BLaER1 treated with 17β-estradiol and CSF1 and Interleukin-3, amounts not matched to agents 10 nM and 100 nM (cell line): Measurements from ENCODE around the gene HS6ST3.

ENCODE experiments used
- H3K27ac ChIP-seq, 11 experiments: shearing (Covaris generic); formaldehyde crosslinking; 2 replicates each; pipeline ENCODE4 v1.8.1; 2022
- H3K27me3 ChIP-seq, 11 experiments: shearing (Covaris generic); formaldehyde crosslinking; 2 replicates each; pipeline ENCODE4 v1.8.1; 2022
- H3K36me3 ChIP-seq, 11 experiments: shearing (Covaris generic); formaldehyde crosslinking; 2 replicates each; pipeline ENCODE4 v1.8.1; 2022
- H3K4me1 ChIP-seq, 10 experiments: shearing (Covaris generic); formaldehyde crosslinking; 2 replicates each; pipeline ENCODE4 v1.8.1; 2022
- H3K4me2 ChIP-seq, 11 experiments: shearing (Covaris generic); formaldehyde crosslinking; 2 replicates each; pipeline ENCODE4 v1.8.1; 2022
- H3K4me3 ChIP-seq, 10 experiments: shearing (Covaris generic); formaldehyde crosslinking; 2 replicates each; pipeline ENCODE4 v1.8.1; 2022
- H3K9ac ChIP-seq, 11 experiments: shearing (Covaris generic); formaldehyde crosslinking; 2 replicates each; pipeline ENCODE4 v1.8.1; 2022
- H3K9me3 ChIP-seq, 11 experiments: shearing (Covaris generic); formaldehyde crosslinking; replicated peaks in 1 of 11; 2 replicates each; pipeline ENCODE4 v1.8.1; 2022
- H4K20me1 ChIP-seq, 11 experiments: shearing (Covaris generic); formaldehyde crosslinking; 2 replicates each; pipeline ENCODE4 v1.8.1; 2022
- Cebpa-rat ChIP-seq, 11 experiments: shearing (Covaris generic); IDR thresholded peaks; 2 replicates each; pipeline ENCODE4 v1.8.1; 2022

The HS6ST3 gene

DNA sequence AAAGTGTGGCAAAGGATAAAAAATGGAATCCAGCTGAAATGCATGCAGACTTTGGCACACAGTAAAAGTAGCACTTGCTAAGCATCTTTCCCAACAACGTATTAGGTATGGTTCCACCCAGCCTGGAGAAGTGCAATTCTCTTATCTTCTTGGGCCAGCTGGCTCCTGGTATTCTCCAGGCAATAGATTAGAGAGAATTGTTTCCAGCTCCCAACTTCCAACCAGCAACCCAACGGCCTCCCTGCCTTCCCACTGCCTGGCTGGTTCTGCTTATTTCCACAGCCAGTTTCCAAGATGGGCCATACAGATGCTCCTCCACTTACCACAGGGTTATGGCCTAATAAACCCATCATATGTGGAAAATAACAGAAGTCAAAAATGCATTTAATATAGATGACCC lies 771.0 kb downstream of the HS6ST3 start:
- H3K9ac ChIP-seq, result no peak overlapping the region
- TF ChIP-seq Cebpa-rat (IDR thresholded peaks at IDR 0.05), result no peak

DNA sequence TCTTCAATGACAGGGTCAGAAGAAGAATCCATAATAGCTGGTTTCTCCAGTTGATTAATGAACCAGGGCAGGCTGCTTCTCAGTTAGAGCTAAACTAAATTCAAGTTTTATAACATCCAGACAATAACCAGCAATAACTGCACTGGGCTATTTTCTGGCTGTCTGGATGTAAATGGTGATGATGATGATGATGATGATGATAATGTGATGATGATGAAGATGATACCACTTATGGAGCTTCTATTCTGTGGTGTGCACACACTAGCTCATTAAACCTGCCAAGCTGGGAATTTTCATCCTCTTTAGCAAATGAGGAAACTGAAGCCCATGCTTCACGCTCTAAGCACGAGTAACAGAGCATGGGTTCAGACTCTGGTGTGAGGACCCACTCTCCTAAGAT lies 772.2 kb downstream of the HS6ST3 start:
- TF ChIP-seq Cebpa-rat (IDR thresholded peaks at IDR 0.05), result no peak
- H3K4me3 ChIP-seq, result no peak overlapping the region
- no peaks in the 10 kb centered on the region for H3K27me3 ChIP-seq
- no peak overlapping the region for H3K9ac ChIP-seq
- H3K27ac ChIP-seq, result no peak overlapping the region
- H3K4me1 ChIP-seq, result no peaks in the 10 kb centered on the region
- H3K9me3 ChIP-seq, result peaks cover 0 to 13% (median 7%) of the 10 kb centered on the region in 11 experiments; a peak in 9 of 22 replicates
- H4K20me1 ChIP-seq, result no peaks in the 10 kb centered on the region
- no peaks in the 10 kb centered on the region for H3K36me3 ChIP-seq
- no peak overlapping the region for H3K4me2 ChIP-seq

More for the DNA sequence above, 771.0 kb downstream of the HS6ST3 start:
- Histone ChIP-seq H3K4me1 (no peaks in the 10 kb centered on the region), H3K4me3 (no peak overlapping the region), H4K20me1 (no peaks in the 10 kb centered on the region), H3K4me2 (no peak overlapping the region), H3K27me3 (no peaks in the 10 kb centered on the region), H3K27ac (no peak overlapping the region), H3K36me3 (no peaks in the 10 kb centered on the region), H3K9me3 (peaks cover 0 to 13% (median 7%) of the 10 kb centered on the region in 11 experiments; a peak in 9 of 22 replicates)

DNA sequence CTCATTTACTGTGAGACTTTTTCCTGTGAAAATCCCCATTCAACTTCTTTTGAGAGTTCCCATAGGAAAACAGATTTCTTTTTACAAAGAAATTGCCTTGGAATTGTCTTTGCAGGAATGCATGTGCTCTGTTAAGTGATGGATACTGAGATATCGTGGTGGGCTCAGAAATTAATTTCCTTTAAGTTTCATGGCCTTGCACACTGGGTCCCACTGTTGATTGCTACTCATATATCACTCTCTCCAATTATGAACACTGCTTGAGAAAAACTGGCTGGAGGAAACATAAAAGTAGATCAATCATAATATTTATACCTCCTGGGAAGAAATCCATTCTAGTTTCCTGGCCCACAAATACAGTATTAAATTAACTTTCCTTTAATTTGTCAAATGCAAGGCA lies 773.1 kb downstream of the HS6ST3 start:
- Histone ChIP-seq H3K36me3 (no peaks in the 10 kb centered on the region), H3K27me3 (no peaks in the 10 kb centered on the region), H4K20me1 (no peaks in the 10 kb centered on the region), H3K4me3 (no peak overlapping the region), H3K4me1 (no peaks in the 10 kb centered on the region), H3K4me2 (no peak overlapping the region), H3K27ac (no peak overlapping the region), H3K9me3 (peaks cover 0 to 13% (median 7%) of the 10 kb centered on the region in 11 experiments; a peak in 9 of 22 replicates), H3K9ac (no peak overlapping the region)
- no peak for TF ChIP-seq Cebpa-rat (IDR thresholded peaks at IDR 0.05)

DNA sequence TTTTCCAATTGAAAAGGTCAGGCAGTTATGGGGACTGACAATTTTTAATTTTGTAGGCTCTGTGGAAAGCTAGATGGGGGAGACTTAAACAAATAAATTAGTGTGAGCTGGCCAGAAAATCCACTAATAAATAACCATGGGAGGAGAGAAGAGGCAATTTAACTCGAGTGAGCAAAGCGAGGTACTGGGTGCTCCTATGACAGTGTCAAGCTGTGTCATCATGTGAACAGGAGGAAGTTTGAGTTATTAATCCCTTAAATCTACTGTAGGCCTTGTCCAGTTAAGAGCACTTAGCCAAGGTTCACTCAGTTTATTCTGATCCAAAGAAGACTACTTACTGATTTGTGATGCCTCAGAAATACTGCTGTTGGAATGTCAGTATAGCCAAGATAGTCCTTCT lies 781.6 kb downstream of the HS6ST3 start:
- no peak overlapping the region for H3K4me3 ChIP-seq
- H3K4me2 ChIP-seq, result no peak overlapping the region
- no peaks in the 10 kb centered on the region for H3K4me1 ChIP-seq
- H4K20me1 ChIP-seq, result no peaks in the 10 kb centered on the region
- TF ChIP-seq Cebpa-rat (IDR thresholded peaks at IDR 0.05), result no peak
- H3K27me3 ChIP-seq, result no peaks in the 10 kb centered on the region
- H3K9ac ChIP-seq, result no peak overlapping the region
- no peak overlapping the region for H3K27ac ChIP-seq
- no peaks in the 10 kb centered on the region for H3K9me3 ChIP-seq
- no peaks in the 10 kb centered on the region for H3K36me3 ChIP-seq

DNA sequence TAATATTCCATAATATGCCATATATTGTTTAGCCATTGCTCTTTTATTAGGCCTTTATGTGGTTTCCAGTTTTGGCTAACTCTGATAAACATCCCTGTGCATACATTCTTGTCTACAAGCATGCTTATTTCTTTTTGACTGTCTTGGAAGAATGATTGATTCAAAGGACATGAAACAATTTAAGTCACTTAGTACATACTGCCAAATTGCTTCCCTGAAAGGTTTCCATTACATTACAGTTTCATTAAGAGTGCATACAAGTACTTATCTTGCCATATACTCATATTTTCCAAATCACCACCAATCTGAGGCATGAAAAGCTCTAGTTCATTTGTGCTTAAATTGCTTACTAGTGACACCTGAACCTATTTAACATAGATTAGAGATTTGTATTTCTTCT lies 790.5 kb downstream of the HS6ST3 start:
- no peak for TF ChIP-seq Cebpa-rat (IDR thresholded peaks at IDR 0.05)
- no peak overlapping the region for H3K27ac ChIP-seq
- H3K4me1 ChIP-seq, result no peaks in the 10 kb centered on the region
- H3K36me3 ChIP-seq, result no peaks in the 10 kb centered on the region
- peaks cover 0 to 9% (median 0%) of the 10 kb centered on the region in 11 experiments; a peak in 6 of 22 replicates for H3K9me3 ChIP-seq
- no peak overlapping the region for H3K9ac ChIP-seq
- H4K20me1 ChIP-seq, result no peaks in the 10 kb centered on the region
- no peak overlapping the region for H3K4me2 ChIP-seq
- H3K4me3 ChIP-seq, result no peak overlapping the region
- no peaks in the 10 kb centered on the region for H3K27me3 ChIP-seq
